Upper lobe of left lung (tissue), 4 donors: ENCODE data around the gene G0S2.

Source experiments
- EP300 ChIP-seq, 4 donors: sonication (generic); formaldehyde crosslinking; IDR thresholded peaks; one replicate each; pipeline ENCODE4 v1.5.1; 2017; ENCODE audit warnings: antibody characterized with exemption in 4 of 4, control low read depth in 2 of 4
- TF ChIP-seq, protein P1 (sequence below), 6 experiments: fragments of 450-650 bp in 4 of 6; fragments of 200-600 bp in 2 of 6; sonication (generic) in 2 of 6; IDR thresholded peaks; one replicate each; pipeline ENCODE4 v1.5.1; 2016 to 2019; ENCODE audit warnings: antibody characterized with exemption in 6 of 6

GRCh38 chr1:209625791-209626285 lies 49.4 kb upstream of the G0S2 start:
- no peak for TF ChIP-seq EP300 (IDR thresholded peaks at IDR 0.05)
- TF ChIP-seq, protein P1, sequence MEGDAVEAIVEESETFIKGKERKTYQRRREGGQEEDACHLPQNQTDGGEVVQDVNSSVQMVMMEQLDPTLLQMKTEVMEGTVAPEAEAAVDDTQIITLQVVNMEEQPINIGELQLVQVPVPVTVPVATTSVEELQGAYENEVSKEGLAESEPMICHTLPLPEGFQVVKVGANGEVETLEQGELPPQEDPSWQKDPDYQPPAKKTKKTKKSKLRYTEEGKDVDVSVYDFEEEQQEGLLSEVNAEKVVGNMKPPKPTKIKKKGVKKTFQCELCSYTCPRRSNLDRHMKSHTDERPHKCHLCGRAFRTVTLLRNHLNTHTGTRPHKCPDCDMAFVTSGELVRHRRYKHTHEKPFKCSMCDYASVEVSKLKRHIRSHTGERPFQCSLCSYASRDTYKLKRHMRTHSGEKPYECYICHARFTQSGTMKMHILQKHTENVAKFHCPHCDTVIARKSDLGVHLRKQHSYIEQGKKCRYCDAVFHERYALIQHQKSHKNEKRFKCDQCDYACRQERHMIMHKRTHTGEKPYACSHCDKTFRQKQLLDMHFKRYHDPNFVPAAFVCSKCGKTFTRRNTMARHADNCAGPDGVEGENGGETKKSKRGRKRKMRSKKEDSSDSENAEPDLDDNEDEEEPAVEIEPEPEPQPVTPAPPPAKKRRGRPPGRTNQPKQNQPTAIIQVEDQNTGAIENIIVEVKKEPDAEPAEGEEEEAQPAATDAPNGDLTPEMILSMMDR (IDR thresholded peaks at IDR 0.05), result no peak
